ENCODE results near the gene RELT.
"Not testable (repeated sequence)": the region's sequence is repeated elsewhere in the genome, so short reads cannot be mapped to it uniquely, and the experiment has no call there.

The RELT gene

GRCh38 chr11:73404506-73405145, 28.4 kb downstream of the RELT start:
- no peak for DNase-seq (ENCODE audit: low read depth)

GRCh38 chr11:73405146-73405510, 28.9 kb downstream of the RELT start:
- no peak for DNase-seq (ENCODE audit: low read depth)

- no peak for DNase-seq (ENCODE audit: low read depth)
Observed at GRCh38 chr11:73406131-73406530, 29.9 kb downstream of the RELT start.

DNA sequence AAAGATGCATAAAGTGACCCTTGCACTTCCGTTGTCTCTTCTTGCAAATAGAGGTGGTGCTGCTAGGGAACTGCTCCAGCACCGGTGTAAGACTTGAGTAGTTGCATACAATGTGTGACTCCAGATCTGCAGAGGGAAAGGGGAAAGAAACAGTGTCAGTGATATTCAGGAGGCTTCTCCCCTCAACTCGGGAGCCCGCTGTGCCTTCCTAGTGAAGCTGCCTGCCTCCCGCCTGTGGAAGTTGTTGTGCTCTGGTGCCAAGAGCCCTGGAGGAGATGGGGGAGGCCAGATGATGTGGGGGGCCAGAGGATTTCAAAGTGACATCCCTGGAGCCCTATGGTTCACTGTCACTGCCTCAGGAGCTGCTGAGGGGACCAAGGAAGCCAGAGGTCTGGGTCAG, 30.4 kb downstream of the RELT start:
- DNase-seq (ENCODE audit: low read depth): no peak

- no peak for DNase-seq (ENCODE audit: low read depth)
Observed at GRCh38 chr11:73409431-73409830, 33.2 kb downstream of the RELT start.

- DNase-seq (ENCODE audit: low read depth): no peak
Observed at GRCh38 chr11:73410627-73411026, 34.4 kb downstream of the RELT start.

DNA sequence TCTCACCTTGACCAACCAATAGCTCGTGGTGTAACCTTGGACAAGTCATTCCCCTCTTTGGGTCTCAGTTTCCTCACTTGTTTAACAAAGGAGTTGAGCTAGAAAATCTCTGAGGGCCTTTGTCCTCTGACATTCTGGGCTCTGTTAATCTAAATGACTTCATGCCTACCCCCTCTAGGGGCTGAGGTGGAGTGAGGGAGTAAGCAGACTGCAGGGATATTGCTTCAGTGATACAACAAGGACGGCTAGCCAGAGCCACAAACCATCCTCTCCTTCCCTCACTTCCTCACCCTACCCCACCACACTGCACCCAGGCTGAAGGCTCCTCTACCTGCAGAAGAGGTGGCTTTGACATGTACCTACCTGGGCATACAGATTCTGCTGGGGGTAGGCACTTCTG, 34.8 kb downstream of the RELT start:
- no peak for DNase-seq (ENCODE audit: low read depth)

DNA sequence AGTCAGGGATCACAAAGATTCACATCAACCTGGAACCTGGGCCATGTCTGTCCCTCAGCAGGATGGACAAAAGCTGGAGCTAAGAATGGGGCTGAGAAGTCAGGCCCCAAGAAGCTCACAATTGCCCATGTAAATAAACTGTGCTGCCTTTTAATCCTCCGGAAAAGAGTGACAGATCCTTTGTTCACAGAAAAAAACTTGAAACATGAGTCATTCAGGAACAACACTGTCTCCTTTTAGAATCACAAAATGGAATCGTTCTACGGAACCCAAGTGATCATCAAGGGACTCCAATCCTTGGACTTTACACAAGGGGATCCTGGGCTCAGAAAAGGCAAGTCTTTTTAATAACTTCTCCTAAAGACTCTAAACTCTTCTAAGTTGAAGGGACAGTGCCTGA, 36.1 kb downstream of the RELT start:
- no peak for DNase-seq (ENCODE audit: low read depth)

DNA sequence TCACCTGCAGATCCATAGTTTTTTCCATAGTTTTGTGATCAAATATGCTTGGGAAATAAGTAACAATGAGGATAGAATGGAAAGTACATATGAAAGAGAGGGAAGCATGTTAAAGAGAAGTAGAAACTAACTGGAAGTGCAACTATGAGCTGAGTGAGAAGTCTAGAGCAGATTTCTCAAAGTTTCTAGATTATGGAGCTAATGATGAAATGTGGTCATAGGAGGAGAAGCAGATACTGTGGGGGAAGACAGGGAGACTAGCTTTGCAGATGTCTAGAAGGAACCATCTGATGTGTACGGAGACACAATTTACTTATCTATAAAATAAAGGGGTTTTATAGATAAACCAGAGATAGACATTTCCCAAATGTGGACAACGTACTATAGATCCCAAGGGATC, 37.1 kb downstream of the RELT start:
- no peak for DNase-seq (ENCODE audit: low read depth)

- no peak for DNase-seq (ENCODE audit: low read depth)
Observed at GRCh38 chr11:73414977-73415651, 38.9 kb downstream of the RELT start.

DNA sequence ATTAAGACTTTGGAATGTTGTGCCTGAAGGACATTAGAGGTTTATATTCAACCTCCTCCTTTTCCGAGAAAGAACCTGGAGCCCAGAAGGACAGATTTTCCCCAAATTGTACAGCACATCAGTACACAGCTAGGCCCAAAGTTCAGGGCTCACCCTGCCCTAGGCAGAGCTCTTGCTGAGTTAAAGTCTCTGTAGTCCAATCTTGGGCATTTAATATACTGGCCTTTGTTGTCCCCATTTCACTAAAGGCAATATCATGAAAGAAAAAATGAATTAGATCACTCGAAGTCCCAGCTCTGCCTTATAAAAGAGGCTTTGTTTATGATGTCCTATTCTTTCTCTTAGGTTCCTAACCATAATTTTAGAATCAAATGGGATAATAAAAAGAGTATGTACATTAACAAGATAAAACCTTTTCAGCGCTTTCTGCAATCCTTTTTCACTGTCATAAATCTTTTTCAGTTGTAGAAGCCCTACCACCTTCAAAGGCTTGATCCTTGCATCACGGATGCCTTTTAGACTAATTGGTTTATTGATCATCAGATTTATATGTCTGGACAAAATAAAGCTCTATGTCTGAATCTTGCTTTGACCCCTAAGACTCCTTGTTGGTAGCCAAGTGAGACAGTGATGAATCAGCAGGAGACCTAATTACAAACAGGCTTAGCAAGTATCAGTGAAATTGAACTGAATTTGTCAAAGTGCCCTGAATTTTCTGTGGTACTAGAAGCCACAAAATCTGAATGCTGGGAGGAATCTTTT, 39.8 kb downstream of the RELT start:
- no peak for DNase-seq (ENCODE audit: low read depth)

DNA sequence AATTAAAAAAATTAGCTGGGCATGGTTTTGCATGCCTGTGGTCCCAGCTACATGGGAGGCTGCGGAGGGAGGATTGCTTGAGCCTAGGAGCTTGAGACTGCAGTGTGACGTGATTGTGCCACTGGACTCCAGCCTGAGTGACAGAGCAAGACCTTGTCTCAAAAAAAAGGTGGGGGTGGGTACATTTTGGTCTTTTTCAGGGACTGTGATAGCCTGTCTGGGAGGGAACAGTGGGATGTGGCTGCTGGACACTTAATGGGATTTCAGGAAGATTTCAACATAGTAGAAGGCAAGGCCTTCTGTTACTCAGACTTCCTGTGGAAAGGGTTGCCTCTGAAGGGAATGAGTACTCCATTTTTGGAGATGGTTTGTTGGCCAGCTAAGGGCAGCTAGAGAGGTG, 40.6 kb downstream of the RELT start:
- no peak for DNase-seq (ENCODE audit: low read depth)

- no peak for DNase-seq (ENCODE audit: low read depth)
Observed at GRCh38 chr11:73420136-73420535, 43.9 kb downstream of the RELT start.

- DNase-seq (ENCODE audit: low read depth): no peak
Observed at GRCh38 chr11:73422886-73423285, 46.7 kb downstream of the RELT start.

GRCh38 chr11:73423506-73423905, 47.3 kb downstream of the RELT start:
- no peak for DNase-seq (ENCODE audit: low read depth)

- DNase-seq (ENCODE audit: low read depth): no peak
Observed at GRCh38 chr11:73425108-73425507, 48.9 kb downstream of the RELT start.

DNA sequence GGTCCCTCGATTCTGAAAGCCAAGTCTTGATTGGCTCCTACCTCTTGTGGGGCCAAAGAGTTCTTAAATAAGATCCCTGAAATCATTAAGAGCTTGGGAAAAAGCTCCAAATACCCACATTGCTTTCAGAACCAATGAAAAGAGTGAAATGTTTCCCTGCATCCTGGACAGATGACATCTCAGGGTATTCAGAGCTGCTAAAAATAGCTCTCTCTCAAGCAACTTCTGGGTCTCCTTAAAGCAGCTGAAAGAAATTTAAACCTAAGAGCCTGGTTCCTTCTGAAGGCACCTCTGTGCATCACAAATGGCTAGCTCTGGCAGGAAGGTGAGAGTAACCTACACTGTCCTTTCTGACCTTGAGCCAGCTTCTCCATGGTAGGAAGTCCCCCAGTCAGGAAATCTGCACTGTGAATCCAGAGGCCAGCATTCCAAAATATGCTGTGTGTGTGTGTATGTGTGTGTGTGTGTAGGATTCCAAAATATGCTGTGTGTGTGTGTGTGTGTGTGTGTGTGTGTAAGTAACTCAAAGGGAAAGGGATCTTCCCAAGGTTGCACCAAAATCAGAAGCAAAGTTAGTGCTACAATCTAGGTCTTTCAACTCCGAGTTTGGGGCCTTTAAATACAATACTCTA, 50.1 kb downstream of the RELT start:
- no peak for DNase-seq (ENCODE audit: low read depth)

- no peak for DNase-seq (ENCODE audit: low read depth)
Observed at GRCh38 chr11:73428227-73428626, 52.0 kb downstream of the RELT start.

DNA sequence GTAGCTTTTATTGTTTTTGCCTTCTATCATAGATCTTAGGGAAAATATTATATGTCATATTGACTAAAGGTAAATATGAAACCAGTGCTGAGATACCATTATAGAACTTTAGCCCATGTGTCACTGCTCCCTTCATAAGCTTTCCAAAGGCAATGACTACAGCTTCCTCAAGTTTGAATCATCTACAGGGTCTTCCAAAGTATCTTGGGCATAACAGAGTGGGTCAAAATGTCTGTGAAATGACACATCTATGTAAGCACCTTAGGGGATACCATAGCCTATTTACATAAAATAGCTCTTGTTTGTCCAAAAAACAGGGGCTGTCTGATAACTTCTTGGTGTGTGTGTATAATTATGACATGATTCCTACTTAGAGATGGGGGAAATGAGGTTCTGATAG, 52.5 kb downstream of the RELT start:
- no peak for DNase-seq (ENCODE audit: low read depth)

DNA sequence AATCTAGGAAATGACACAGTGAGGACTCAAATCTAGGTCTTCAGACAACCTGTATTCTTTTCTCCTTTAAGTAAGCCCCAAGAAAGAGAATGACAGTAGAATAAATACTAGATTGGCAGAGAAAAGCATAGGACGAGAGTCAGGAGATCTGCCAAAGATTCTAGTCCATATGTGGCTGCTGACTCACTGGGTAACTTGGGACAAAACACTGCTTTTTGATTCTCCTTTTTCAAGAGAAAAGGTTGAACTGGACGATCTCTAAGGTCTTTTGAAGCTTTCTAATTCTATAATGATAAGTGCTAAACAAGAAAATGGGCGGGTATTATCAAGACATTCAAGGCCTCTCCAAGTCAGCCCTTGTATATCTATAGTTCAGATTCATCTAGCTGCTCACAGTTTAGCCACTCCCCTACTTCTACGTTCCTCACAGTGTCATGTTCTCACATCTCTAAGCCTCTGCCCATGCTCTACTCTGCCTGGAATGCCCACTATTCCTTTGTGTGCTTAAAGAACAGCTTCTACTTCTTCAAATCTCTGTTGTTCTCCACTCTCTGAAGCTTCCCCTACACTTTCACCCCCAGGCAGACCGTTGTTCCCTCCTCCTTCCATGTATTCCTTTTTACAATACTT, 53.0 kb downstream of the RELT start:
- DNase-seq (ENCODE audit: low read depth): no peak

GRCh38 chr11:73430326-73430725, 54.1 kb downstream of the RELT start:
- DNase-seq (ENCODE audit: low read depth): no peak

DNA sequence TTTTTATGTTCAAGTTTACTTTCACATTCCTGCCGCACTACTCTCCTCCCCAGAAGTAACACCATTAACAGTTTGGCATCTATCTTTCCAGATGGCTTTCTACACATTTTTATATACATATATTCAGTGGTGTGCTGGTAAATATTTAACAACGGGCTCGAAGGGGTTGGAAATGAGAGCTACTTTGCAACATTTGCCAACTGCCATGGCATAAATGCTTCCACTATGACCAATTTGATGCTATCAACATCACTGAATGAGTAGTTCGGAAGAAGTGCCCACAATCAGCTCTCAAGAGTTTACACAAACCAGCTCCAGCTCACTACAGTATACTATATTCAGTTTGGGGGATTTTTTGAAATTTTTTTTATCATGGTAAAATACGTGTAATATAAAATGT, 55.2 kb downstream of the RELT start:
- DNase-seq (ENCODE audit: low read depth): no peak

DNA sequence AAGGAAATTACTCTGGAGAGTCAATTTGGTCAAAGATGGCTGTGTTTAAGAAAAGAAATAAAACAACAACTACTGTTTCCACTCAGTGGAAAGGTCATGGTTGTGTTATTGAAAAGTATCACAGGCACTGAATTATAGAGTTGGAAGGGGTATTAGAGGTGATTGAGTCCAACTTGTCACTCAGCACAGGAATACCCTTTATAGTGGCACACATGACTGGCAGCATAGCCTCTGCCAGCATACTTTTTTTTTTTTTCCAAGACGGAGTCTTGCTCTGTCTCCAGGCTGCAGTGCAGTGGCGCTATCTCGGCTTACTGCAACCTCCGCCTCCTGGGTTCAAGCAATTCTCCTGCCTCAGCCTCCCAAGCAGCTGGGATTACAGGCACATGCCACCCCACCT, 60.7 kb downstream of the RELT start:
- DNase-seq (ENCODE audit: low read depth): not testable (repeated sequence)
